HepG2 (cell line): ENCODE measurements around the gene IGF2. TPM values are rescaled to one million over a fixed set of nuclear protein-coding genes. Genes with fewer than 3 reads are reported as not detected.

Experiments
- ARHGAP35 ChIP-seq: sonication (generic); formaldehyde crosslinking; IDR thresholded peaks from 2 replicates; pipeline ENCODE4 v1.9.0; 2022; ENCODE audit warnings: mild to moderate bottlenecking, inconsistent platforms, moderate library complexity, missing genetic modification reagents, borderline replicate concordance
- BCLAF1 ChIP-seq: fragments of 450-650 bp; IDR thresholded peaks from 2 replicates; pipeline ENCODE4 v1.6.1; 2017; ENCODE audit warnings: mild to moderate bottlenecking
- ELF4 ChIP-seq: sonication (generic); formaldehyde crosslinking; IDR thresholded peaks from 2 replicates; pipeline ENCODE4 v1.5.0; 2020; ENCODE audit warnings: missing genetic modification reagents, mild to moderate bottlenecking, moderate library complexity, borderline replicate concordance
- ERF ChIP-seq: IDR thresholded peaks from 2 replicates; pipeline ENCODE4 v1.6.1; 2018; ENCODE audit warnings: missing biosample characterization, missing genetic modification reagents
- FOXP1 ChIP-seq, 2 experiments: fragments of 450-650 bp in 1 of 2; IDR thresholded peaks; 2 replicates each; pipeline ENCODE4 v1.6.1; 2017 to 2018; ENCODE audit warnings: antibody characterized with exemption in 1 of 2
- GFI1 ChIP-seq: sonication (generic); formaldehyde crosslinking; IDR thresholded peaks from 2 replicates; pipeline ENCODE4 v1.5.0; 2020; ENCODE audit warnings: missing genetic modification reagents, mild to moderate bottlenecking, borderline replicate concordance
- JDP2 ChIP-seq: sonication (generic); formaldehyde crosslinking; IDR thresholded peaks from 2 replicates; pipeline ENCODE4 v1.8.1; 2022; ENCODE audit warnings: missing genetic modification reagents, borderline replicate concordance
- PAF1 ChIP-seq: IDR thresholded peaks from 2 replicates; pipeline ENCODE4 v1.6.1; 2016; ENCODE audit warnings: missing genetic modification reagents, missing compliant biosample characterization
- PAWR ChIP-seq: sonication (generic); formaldehyde crosslinking; IDR thresholded peaks from 2 replicates; pipeline ENCODE4 v1.4.0; 2020; ENCODE audit warnings: missing genetic modification reagents, mild to moderate bottlenecking, borderline replicate concordance
- REXO4 ChIP-seq: sonication (generic); formaldehyde crosslinking; IDR thresholded peaks from 2 replicates; pipeline ENCODE4 v1.8.0; 2022; ENCODE audit warnings: missing genetic modification reagents, mild to moderate bottlenecking, borderline replicate concordance
- RFX3 ChIP-seq: IDR thresholded peaks from 2 replicates; pipeline ENCODE4 v1.6.1; 2016; ENCODE audit warnings: missing biosample characterization, missing genetic modification reagents
- RFX5 ChIP-seq: IDR thresholded peaks from 2 replicates; pipeline ENCODE4 v1.6.1; 2011; ENCODE audit warnings: low read depth, low read length, improper control_type of control experiment
- SATB2 ChIP-seq: sonication (generic); formaldehyde crosslinking; IDR thresholded peaks from 2 replicates; pipeline ENCODE4 v1.5.0; 2020; ENCODE audit warnings: missing genetic modification reagents
- SP140L ChIP-seq: sonication (generic); formaldehyde crosslinking; IDR thresholded peaks from 2 replicates; pipeline ENCODE4 v1.4.0; 2020; ENCODE audit warnings: missing genetic modification reagents, borderline replicate concordance
- TARDBP ChIP-seq: sonication (generic); formaldehyde crosslinking; IDR thresholded peaks from 2 replicates; pipeline ENCODE4 v1.8.0; 2022; ENCODE audit warnings: mild to moderate bottlenecking, missing genetic modification reagents
- XRCC5 ChIP-seq: fragments of 200-400 bp; formaldehyde crosslinking; optimal IDR thresholded peaks from 2 replicates; pipeline ENCODE3; 2017; ENCODE audit warnings: mild to moderate bottlenecking, low read length
- ZBTB37 ChIP-seq: sonication (generic); formaldehyde crosslinking; IDR thresholded peaks from 2 replicates; pipeline ENCODE4 v1.4.0; 2020; ENCODE audit warnings: mild to moderate bottlenecking, missing genetic modification reagents
- ZNF124 ChIP-seq: sonication (generic); formaldehyde crosslinking; IDR thresholded peaks from 2 replicates; pipeline ENCODE4 v1.4.0; 2020; ENCODE audit warnings: missing genetic modification reagents
- ZNF317 ChIP-seq: sonication (generic); formaldehyde crosslinking; IDR thresholded peaks from 2 replicates; pipeline ENCODE4 v1.5.0; 2020; ENCODE audit warnings: mild to moderate bottlenecking, missing genetic modification reagents
- ZNF430 ChIP-seq: sonication (generic); formaldehyde crosslinking; IDR thresholded peaks from 2 replicates; pipeline ENCODE4 v1.9.0; 2021; ENCODE audit warnings: mild to moderate bottlenecking, missing genetic modification reagents
- ZNF567 ChIP-seq: sonication (generic); formaldehyde crosslinking; IDR thresholded peaks from 2 replicates; pipeline ENCODE4 v1.8.1; 2023; ENCODE audit warnings: mild to moderate bottlenecking, missing genetic modification reagents, borderline replicate concordance
- ZNF672 ChIP-seq: sonication (generic); formaldehyde crosslinking; IDR thresholded peaks from 2 replicates; pipeline ENCODE4 v1.8.1; 2022; ENCODE audit warnings: missing genetic modification reagents
- ZNF709 ChIP-seq: sonication (generic); formaldehyde crosslinking; IDR thresholded peaks from 2 replicates; pipeline ENCODE4 v1.5.0; 2020; ENCODE audit warnings: mild to moderate bottlenecking, missing genetic modification reagents
- ZNF782 ChIP-seq: sonication (generic); formaldehyde crosslinking; IDR thresholded peaks from 2 replicates; pipeline ENCODE4 v1.4.0; 2020; ENCODE audit warnings: missing genetic modification reagents, mild to moderate bottlenecking, borderline replicate concordance
- ZNF850 ChIP-seq: sonication (generic); formaldehyde crosslinking; conservative IDR thresholded peaks from 2 replicates; pipeline ENCODE4 v1.9.0; 2021; ENCODE audit warnings: mild to moderate bottlenecking, missing genetic modification reagents
- polyA plus RNA-seq, 8 experiments: library from polyadenylated mRNA; depleted of rRNA in 3 of 8; stranded (reverse) in 7 of 8; unstranded in 1 of 8; fragments of >200 nt; fragmentation: Illumina TruSeq in 4 of 8; extraction: Trizol in 4 of 8; gene quantifications; 2 replicates each; pipeline versions ENCODE4 v1.2.1 to v1.2.3, GENCODE V29; 2011 to 2016; ENCODE audit warnings: low read depth in 4 of 8, missing spikeins in 1 of 8, mixed read lengths in 1 of 8; ENCODE audit not compliant: insufficient read depth in 1 of 8
- total RNA-seq, 5 experiments: library from RNA; depleted of rRNA; stranded (reverse); fragments of >200 nt; fragmentation: Illumina TruSeq; extraction: Trizol; gene quantifications; 2 replicates each; pipeline ENCODE4 v1.2.3, GENCODE V29; 2016; ENCODE audit warnings: low read depth in 1 of 5
- TF ChIP-seq, protein P1 (sequence below): sonication (generic); formaldehyde crosslinking; IDR thresholded peaks from 2 replicates; pipeline ENCODE4 v1.8.1; 2023; ENCODE audit warnings: mild to moderate bottlenecking, inconsistent platforms, moderate library complexity, missing genetic modification reagents, borderline replicate concordance

IGF2 gene
- total and polyA plus RNA-seq, 2 of the 13 experiments (the other 11 are each of a cell fraction or from before 2014, with no cell fraction given) = 79.1 to 254 TPM

- TF ChIP-seq ARHGAP35 (CRISPR knock-in tag) (no peak), ZNF709 (CRISPR knock-in tag) (0 out of 2 replicates have a peak, but pooled peaks have one; percentile 68), ZNF124 (CRISPR knock-in tag) (no peak), BCLAF1 (no peak), REXO4 (no peak), GFI1 (0 out of 2 replicates have a peak, but pooled peaks have one; percentile 29), PAWR (CRISPR knock-in tag) (no peak), SP140L (CRISPR knock-in tag) (no peak), XRCC5 (no peak), ZNF672 (0 out of 2 replicates have a peak, but pooled peaks have one; percentile 55), ZNF850 (CRISPR knock-in tag) (no peak), JDP2 (CRISPR knock-in tag) (peak; percentile 30; the same call in 1 of the 2 replicates), ZNF782 (CRISPR knock-in tag) (no peak), TARDBP (CRISPR knock-in tag) (no peak), RFX5 (no peak), RFX3 (CRISPR knock-in tag) (no peak), FOXP1 (IDR thresholded peaks at IDR 0.05) (no peak), FOXP1 (CRISPR knock-in tag; IDR thresholded peaks at IDR 0.05) (no peak), ZBTB37 (CRISPR knock-in tag) (0 out of 2 replicates have a peak, but pooled peaks have one; percentile 0), ERF (CRISPR knock-in tag) (no peak), ELF4 (CRISPR knock-in tag) (0 out of 2 replicates have a peak, but pooled peaks have one; percentile 53), ZNF317 (CRISPR knock-in tag) (peak; percentile 7; the same call in 1 of the 2 replicates), PAF1 (CRISPR knock-in tag) (peak; percentile 93), ZNF567 (CRISPR knock-in tag) (no peak), SATB2 (CRISPR knock-in tag) (no peak), ZNF430 (no peak)
- TF ChIP-seq, protein P1, sequence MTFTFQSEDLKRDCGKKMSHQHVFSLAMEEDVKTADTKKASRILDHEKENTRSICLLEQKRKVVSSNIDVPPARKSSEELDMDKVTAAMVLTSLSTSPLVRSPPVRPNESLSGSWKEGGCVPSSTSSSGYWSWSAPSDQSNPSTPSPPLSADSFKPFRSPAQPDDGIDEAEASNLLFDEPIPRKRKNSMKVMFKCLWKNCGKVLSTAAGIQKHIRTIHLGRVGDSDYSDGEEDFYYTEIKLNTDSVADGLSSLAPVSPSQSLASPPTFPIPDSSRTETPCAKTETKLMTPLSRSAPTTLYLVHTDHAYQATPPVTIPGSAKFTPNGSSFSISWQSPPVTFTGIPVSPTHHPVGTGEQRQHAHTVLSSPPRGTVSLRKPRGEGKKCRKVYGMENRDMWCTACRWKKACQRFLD (CRISPR knock-in tag) = no peak
Observed at GRCh38 chr11:2136209-2136951, 2.8 kb downstream of the IGF2 start (continued).
